ENCODE measurements around the gene C5orf34.

- TF ChIP-seq, protein P1, sequence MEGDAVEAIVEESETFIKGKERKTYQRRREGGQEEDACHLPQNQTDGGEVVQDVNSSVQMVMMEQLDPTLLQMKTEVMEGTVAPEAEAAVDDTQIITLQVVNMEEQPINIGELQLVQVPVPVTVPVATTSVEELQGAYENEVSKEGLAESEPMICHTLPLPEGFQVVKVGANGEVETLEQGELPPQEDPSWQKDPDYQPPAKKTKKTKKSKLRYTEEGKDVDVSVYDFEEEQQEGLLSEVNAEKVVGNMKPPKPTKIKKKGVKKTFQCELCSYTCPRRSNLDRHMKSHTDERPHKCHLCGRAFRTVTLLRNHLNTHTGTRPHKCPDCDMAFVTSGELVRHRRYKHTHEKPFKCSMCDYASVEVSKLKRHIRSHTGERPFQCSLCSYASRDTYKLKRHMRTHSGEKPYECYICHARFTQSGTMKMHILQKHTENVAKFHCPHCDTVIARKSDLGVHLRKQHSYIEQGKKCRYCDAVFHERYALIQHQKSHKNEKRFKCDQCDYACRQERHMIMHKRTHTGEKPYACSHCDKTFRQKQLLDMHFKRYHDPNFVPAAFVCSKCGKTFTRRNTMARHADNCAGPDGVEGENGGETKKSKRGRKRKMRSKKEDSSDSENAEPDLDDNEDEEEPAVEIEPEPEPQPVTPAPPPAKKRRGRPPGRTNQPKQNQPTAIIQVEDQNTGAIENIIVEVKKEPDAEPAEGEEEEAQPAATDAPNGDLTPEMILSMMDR (conservative IDR thresholded peaks at IDR 0.05 in 1 of 2, IDR thresholded peaks at IDR 0.05 in 1 of 2; ENCODE audit: extremely low read depth in 1 of 2, insufficient read depth in 1 of 2, low read depth in 1 of 2, low read length in 2 of 2): no peak
- TF ChIP-seq EZH2 (IDR thresholded peaks at IDR 0.05; ENCODE audit: borderline replicate concordance, low read length): no peak
Measured at GRCh38 chr5:43491326-43491725, 23.6 kb downstream of the C5orf34 start.

Data from mammary epithelial cell (primary cell).